ENCODE measurements around the gene TMUB2.

DNA sequence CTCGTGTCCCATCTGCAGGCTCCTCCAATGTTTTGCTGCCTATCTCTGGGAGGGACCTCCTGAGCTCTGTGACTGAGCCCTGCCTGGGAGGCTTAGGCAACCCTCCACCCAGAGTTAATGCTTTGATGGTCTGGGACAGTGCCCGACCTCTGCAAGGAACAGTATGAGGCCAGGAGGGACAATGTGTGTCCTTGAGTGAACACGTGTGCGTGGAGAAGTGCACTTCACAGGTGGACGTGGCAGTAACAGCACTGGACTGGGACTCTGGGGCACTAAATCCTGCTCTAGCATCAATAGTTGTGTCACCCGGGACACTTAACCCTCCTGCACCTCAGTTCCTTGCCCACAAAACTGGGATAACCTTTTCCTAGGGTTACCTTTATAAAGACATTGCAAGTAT is 28.1 kb downstream of the TMUB2 start:
- TF ChIP-seq POLR2A (IDR thresholded peaks at IDR 0.05): no peak
- TF ChIP-seq, protein P1, sequence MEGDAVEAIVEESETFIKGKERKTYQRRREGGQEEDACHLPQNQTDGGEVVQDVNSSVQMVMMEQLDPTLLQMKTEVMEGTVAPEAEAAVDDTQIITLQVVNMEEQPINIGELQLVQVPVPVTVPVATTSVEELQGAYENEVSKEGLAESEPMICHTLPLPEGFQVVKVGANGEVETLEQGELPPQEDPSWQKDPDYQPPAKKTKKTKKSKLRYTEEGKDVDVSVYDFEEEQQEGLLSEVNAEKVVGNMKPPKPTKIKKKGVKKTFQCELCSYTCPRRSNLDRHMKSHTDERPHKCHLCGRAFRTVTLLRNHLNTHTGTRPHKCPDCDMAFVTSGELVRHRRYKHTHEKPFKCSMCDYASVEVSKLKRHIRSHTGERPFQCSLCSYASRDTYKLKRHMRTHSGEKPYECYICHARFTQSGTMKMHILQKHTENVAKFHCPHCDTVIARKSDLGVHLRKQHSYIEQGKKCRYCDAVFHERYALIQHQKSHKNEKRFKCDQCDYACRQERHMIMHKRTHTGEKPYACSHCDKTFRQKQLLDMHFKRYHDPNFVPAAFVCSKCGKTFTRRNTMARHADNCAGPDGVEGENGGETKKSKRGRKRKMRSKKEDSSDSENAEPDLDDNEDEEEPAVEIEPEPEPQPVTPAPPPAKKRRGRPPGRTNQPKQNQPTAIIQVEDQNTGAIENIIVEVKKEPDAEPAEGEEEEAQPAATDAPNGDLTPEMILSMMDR (IDR thresholded peaks at IDR 0.05): no peak
- no peak for TF ChIP-seq POLR2AphosphoS5 (IDR thresholded peaks at IDR 0.05)
